HL-60 (cell line): ENCODE measurements around the gene SPATA13.

Experiments
- DNase-seq, 2 experiments: peaks; one replicate each; pipeline ENCODE4 v3.0.0-alpha.2; 2010 to 2020; ENCODE audit warnings: low read depth in 1 of 2, low spot score in 1 of 2
- H3K27ac ChIP-seq: fragments of 250-450 bp; sonication (Bioruptor Pico); replicated peaks from 2 replicates; pipeline ENCODE4 v1.5.1; 2020; ENCODE audit warnings: mild to moderate bottlenecking, moderate library complexity
- H3K27me3 ChIP-seq: fragments of 250-450 bp; sonication (Bioruptor Pico); 2 replicates; pipeline ENCODE4 v1.5.1; 2021; ENCODE audit warnings: mild to moderate bottlenecking, moderate library complexity; ENCODE audit not compliant: insufficient read depth, poor library complexity, severe bottlenecking
- H3K4me3 ChIP-seq: replicated peaks from 2 replicates; pipeline ENCODE4 v1.5.1; 2011; ENCODE audit warnings: mild to moderate bottlenecking, control low read depth, low read length; ENCODE audit not compliant: insufficient read depth
- CTCF ChIP-seq: IDR thresholded peaks from one replicate; pipeline ENCODE4 v1.5.1; 2011; ENCODE audit warnings: low read length, control low read depth, inconsistent platforms; ENCODE audit not compliant: insufficient read depth
- GABPA ChIP-seq: IDR thresholded peaks from 2 replicates; pipeline ENCODE4 v1.6.1; 2012; ENCODE audit warnings: low read depth
- POLR2AphosphoS5 ChIP-seq: IDR thresholded peaks from 2 replicates; pipeline ENCODE4 v1.6.1; 2012; ENCODE audit warnings: low read depth
- REST ChIP-seq: IDR thresholded peaks from 2 replicates; pipeline ENCODE4 v1.6.1; 2012; ENCODE audit warnings: low read depth; ENCODE audit not compliant: insufficient replicate concordance
- SPI1 ChIP-seq: IDR thresholded peaks from 2 replicates; pipeline ENCODE4 v1.6.1; 2012; ENCODE audit warnings: low read depth, mild to moderate bottlenecking, borderline replicate concordance

Gene SPATA13

GRCh38 chr13:24249624-24250023 lies 89.1 kb downstream of the SPATA13 start:
- TF ChIP-seq CTCF, result no peak
- no peak for TF ChIP-seq GABPA
- no peak for TF ChIP-seq POLR2AphosphoS5
- no peak for TF ChIP-seq REST
- no peak for TF ChIP-seq SPI1
- DNase-seq, result no peak
- Histone ChIP-seq H3K27ac (no peak overlapping the region), H3K4me3 (no peak overlapping the region), H3K27me3 (no peaks in the 10 kb centered on the region)

- Histone ChIP-seq H3K27me3 (no peaks in the 10 kb centered on the region), H3K27ac (no peak overlapping the region), H3K4me3 (no peak overlapping the region)
- no peak for DNase-seq
- TF ChIP-seq CTCF (no peak), REST (no peak), GABPA (no peak)
Observed at GRCh38 chr13:24250376-24251057, 90.0 kb downstream of the SPATA13 start.

GRCh38 chr13:24251525-24251924 lies 91.0 kb downstream of the SPATA13 start:
- no peak for DNase-seq
- no peak overlapping the region for H3K4me3 ChIP-seq
- TF ChIP-seq POLR2AphosphoS5, result no peak
- TF ChIP-seq SPI1, result no peak
- H3K27me3 ChIP-seq, result no peaks in the 10 kb centered on the region
- no peak overlapping the region for H3K27ac ChIP-seq

GRCh38 chr13:24252136-24252535 lies 91.6 kb downstream of the SPATA13 start:
- no peak overlapping the region for H3K27ac ChIP-seq
- H3K4me3 ChIP-seq, result no peak overlapping the region
- peak in 1 of 2 experiments; percentile 36 for DNase-seq
- TF ChIP-seq SPI1 (peak; percentile 39; the same call in 1 of the 2 replicates), CTCF (no peak)
- no peaks in the 10 kb centered on the region for H3K27me3 ChIP-seq
